Stimulated activated CD8-positive, alpha-beta memory T cell treated with anti-CD3 and anti-CD28 coated beads, Interleukin-7, amount 100 ng/mL, for 4 hours (primary cell): ENCODE results near the gene ETNK1.

Source experiments
- DNase-seq, 2 donors: peaks; one replicate each; pipeline ENCODE4 v3.0.0-alpha.2; 2020; ENCODE audit warnings: low read depth in 2 of 2

ETNK1 gene

DNA sequence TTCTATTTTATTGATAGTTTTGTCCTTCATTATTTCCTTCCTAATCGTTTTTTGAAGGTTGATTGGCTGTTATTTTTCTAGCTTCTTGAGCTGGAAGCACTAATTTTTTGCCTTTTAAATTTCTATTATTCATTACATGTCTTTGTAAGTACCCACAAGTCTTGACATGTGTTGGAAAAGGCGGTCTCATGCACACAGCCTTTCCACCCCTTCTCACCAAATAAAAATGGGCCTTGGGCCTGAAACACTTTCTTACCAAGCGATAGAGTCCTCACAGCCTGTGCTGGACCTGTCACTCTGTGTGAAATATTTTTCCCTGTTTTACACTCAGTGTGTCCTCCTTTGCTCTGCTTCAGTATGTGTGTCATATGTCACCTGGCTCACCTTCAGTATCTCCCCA, 9.9 kb downstream of the ETNK1 start:
- DNase-seq, result no peak

DNA sequence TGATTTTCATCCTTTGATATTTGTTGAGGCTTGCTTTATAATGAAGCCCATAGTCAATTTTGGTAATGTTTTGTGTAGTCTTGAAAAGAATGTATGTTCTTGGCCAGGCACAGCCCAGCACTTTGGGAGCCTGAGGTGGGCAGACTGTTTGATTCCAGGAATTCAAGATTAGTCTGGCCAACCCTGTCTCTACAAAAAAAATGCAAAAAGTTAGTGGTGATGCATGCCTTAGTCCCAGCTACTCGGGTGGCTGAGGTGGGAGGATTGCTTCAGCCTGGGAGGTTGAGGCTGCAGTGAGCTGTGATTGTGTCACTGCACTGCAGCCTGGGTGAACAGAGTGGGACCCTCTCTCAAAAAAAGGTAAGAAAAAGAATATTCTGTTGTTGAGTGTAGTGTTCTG, 10.8 kb downstream of the ETNK1 start:
- DNase-seq, result no peak

DNA sequence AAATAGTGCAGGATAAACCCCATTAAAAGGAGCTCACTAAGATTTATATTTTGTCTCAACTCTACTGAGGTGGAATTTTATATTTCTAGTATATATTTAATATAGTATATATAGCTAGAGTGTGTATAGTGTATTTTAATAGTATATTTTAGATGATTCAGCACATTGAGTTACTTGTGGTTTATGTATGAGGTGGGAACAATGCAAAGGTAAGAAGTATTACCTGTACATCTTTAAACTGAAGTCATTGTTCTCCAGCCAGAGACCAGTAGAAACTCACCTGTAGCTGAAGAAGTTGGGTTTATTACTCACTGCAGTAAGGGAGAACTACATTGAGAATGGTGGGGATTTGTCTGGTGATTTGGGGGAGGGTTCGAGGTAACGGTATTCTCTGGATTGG, 15.9 kb downstream of the ETNK1 start:
- no peak for DNase-seq

DNA sequence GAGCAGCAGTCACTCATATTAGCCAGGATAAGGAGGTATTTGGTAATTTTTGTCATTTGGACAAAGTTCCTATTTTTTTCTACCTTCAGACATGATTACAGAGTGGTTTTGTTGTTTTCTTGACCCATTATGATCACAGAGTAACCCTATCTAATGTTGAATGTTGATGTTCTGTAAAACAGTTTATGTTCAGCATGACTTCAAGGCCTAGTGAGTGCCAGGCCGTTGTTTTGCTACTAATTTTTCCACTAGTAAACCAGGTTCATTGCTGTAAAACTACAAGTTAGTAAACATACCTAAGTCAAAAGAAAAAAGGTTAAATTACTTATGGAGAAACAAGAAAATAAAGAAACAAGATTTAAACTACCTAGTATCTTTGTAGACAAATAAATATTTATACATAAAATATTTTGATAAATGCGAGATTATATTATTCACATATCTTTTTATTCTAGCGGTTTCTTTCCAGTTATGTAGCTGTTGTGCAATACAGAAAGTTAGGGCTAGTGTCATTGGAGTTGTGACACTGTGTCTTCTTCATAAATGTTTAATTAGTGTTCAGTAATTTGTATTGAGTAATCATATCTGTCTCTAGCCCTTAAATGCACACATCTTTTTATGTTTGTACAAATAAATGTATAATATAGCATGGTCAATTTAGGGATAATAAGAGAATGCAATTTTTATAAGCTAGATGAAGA, 16.5 kb downstream of the ETNK1 start:
- no peak for DNase-seq

DNA sequence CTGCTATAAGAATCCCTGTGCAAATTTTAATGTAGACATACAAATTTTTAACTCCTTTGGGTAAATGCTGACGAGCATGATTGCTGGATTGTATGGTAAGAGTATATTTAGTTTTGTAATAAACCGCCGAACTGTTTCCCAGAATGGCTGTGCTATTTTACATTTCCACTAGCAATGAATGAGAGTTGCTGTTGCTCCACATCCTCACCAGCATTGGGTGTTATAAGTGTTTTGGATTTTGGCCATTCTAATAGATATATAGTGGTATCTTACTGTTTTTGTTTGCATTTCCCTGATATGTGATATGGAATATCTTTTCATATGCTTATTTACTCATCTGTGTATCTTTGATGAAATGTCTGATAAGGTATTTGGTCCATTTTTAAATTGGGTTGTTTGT, 23.7 kb downstream of the ETNK1 start:
- DNase-seq, result no peak

DNA sequence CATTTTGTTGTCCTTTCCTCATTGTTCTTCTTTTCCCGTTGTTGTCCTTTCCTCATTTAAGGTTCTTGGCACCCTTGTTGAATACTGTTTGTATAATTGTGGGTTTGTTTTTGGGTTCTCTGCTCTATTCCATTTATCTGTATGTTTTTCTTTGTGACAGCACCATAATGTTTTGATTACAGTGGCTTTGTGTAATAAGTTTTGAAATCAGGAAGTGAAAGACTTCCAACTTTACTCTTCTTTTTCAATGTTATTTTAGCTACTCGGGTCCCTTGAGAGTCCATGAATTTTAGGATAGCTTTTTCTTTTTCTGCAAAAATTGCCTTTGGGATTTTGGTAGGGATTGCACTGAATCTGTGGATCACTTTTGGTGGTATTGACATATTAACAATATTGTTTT, 28.1 kb downstream of the ETNK1 start:
- DNase-seq, result no peak

DNA sequence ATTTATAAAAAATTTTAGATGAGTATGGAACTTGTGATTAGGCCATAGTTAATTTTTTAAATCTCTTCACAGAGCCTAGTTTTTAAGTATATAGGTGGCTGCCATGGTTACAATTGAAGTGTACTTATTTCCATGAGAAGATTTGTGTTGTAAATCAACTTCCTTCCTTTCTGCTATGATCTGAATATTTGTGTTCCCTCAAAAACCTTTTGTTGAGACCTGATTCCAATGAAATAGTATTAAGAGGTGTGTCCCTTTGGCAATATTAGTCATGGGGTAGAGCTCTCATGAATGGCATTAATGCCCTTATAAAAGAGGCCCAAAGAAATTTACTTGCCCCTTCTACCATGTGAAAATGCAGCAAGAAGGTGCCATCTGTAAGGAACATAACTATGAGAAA, 28.8 kb downstream of the ETNK1 start:
- no peak for DNase-seq

DNA sequence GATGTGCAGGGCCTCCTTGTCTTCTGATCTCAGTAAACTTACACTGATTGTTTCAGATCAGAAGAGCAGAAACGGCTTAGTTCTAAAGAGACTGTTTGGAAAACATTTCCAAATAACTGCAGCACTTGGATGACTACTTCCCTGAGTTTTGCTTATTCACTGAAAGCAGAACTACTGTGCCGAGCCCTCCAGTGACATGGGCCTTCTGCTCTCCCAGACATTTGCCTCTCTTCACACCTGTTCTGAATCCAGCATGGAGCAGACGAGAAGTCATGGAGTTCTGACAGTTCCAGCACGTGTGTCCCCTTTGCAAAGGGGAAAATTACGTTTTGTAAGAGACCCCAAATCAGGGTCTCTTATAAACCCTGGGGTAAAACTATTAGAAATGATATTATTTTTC, 31.4 kb downstream of the ETNK1 start:
- DNase-seq, result no peak

DNA sequence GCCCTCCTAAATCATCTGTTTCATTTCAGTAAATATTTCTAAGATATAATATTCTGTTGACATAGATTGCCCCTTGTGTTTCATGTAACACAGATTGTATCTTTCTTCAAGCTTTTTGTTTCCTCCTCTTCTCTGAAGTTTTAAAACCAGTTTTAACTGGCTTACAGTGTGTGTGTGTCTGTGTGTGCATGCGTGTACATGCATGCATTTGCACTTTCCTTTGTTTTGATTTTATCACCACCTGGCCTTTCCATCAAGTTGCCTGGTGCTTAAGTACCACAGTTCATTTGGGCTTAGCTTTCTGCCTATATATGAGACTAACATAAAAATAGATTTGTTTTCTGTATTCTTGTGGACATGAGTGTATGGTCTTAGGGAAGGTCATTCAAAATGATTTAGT, 31.9 kb downstream of the ETNK1 start:
- DNase-seq, result no peak

DNA sequence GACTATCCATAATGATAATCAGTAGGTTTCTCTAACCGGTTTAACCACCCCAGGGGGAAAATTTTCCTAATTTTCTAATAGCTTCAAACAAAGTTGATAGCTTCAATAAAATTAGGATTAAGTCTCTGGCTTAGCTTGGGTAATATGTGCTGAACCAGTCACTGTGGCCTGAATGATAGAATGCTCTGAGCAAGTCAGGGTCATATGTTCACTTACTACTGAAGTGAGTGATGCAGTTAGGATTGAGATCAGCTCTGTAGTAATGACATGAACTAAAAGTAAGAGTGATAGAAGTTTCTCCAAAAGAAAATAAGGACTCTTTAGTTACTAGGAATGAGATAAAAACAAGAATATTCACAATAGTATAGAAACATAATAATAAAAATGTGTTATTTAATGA, 32.6 kb downstream of the ETNK1 start:
- DNase-seq, result no peak

DNA sequence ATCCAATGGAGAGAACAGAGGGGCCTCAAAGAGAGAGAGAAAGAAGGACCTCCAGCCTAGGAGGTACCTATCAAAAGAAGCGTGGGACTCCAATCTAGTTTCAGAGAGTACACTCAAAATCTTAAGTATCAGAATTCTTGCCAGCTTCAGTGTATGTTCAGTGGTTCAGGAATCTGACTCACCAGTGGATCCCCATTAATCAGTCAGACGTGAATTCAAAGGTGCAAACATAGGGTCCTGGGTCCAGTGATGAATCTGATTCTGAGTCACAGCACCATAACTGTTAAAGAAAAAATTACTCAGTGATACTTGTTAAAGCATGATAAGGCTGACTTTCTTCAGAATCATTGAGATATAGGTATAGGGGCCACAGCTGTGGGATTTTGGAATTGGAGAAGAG, 33.2 kb downstream of the ETNK1 start:
- DNase-seq, result no peak

DNA sequence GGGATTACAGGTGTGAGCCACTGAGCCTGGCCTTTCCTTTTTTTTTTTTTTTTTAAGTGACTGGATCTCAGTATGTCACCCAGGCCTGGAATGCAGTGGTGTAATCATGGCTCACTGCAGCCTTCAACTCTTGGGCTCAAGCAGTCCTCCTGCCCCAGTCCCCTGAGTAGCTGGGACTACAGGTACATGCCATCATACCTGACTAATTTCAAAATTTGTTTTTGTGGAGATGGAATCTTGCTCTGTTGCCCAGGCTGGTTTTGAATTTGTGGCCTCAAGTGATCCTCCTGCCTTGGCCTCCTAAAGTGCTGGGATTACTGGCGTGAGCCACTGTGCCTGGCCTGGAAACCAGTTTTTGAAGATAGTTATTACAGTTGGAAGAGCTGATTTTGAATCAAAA, 37.4 kb downstream of the ETNK1 start:
- no peak for DNase-seq

DNA sequence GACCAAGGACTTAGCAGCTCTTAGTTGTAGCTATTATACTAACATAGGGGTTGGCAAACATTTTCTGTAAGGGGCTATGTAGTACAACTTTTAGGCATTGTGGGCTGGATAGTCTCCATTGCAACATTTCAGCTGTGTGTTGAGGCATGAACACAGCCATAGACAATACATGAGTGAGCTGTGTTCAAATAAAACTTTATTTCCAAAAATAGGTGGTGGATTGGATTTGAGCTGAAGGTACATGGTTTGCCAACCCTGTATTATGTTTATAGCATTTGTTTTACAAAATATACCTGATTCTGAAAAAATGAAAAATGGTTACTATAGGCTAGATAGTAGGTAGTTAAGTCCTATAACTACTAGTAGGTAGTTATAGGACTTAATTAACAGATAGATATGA, 40.5 kb downstream of the ETNK1 start:
- no peak for DNase-seq

DNA sequence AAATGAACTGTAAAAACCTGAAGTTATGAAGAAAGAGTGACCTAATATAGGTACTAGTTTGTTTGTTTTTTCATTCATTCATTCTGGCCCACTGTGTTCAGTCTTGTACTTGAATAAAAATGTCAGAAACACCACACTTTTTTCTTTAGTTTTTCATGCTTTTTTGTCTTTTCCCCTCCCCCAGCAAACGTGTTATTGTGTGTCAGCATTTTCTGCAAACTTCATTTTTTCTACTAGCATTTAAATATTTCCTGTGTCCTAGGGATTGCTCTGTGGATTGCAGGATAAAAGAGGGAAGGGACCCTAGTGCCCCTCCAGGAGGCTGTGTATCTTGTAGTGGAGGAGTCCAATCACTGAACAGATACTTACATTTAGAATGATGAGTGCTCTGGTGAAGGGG, 42.2 kb downstream of the ETNK1 start:
- DNase-seq, result no peak

DNA sequence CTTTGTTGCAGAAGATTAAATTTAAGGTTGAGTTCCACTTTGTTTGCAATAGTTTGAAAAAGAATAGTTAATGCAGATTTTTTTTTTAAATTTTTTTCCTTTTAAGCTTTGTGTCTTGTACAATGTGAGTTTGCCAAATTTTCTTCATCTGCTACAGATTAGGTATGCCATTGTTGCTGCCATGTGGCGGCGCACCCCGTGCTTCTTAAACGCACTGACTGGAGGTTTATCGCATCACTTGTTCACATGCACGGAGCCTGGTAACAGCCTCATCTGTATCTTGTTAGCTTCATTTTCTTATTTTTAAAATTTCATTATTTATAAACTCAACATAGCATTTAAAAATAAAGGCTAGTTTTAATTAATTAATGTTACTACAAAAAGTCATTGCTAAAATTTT, 43.5 kb downstream of the ETNK1 start:
- no peak for DNase-seq

DNA sequence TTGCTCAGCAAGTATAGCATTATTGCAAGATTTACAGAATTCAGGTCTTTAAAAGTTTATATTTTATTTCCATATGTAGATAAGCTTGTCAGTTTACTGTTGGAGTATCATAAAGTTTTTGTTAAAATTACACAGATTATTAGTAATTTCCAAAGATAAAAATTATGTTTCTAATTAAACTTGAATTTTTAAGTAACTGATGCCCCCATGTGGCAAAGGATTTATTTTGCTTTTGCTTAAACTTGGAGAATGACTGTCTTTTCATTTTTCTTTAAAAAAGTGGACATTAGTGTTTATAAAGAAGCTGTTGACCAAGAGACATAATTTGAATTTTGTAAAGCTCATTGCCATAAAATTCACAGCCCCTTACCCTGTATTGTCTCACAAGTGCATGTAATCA, 45.8 kb downstream of the ETNK1 start:
- no peak for DNase-seq

DNA sequence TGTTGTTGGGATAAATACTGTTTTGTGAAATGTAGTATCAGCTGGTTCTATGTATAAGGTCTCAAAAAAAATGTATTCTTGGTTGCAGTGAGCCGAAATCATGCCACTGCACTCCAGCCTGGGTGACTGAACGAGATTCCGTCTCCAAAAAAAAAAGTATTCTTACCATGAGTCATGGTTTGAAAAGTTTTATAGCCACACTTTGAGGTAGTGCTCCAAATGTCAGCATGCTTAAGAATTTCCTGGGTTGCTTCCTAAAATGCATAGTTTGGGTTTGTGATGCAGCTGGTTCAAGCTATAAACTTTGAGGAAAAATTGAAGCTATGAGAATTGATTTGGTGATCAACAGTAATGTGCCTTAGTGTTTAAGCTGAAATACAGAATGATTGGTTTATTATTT, 48.0 kb downstream of the ETNK1 start:
- no peak for DNase-seq

DNA sequence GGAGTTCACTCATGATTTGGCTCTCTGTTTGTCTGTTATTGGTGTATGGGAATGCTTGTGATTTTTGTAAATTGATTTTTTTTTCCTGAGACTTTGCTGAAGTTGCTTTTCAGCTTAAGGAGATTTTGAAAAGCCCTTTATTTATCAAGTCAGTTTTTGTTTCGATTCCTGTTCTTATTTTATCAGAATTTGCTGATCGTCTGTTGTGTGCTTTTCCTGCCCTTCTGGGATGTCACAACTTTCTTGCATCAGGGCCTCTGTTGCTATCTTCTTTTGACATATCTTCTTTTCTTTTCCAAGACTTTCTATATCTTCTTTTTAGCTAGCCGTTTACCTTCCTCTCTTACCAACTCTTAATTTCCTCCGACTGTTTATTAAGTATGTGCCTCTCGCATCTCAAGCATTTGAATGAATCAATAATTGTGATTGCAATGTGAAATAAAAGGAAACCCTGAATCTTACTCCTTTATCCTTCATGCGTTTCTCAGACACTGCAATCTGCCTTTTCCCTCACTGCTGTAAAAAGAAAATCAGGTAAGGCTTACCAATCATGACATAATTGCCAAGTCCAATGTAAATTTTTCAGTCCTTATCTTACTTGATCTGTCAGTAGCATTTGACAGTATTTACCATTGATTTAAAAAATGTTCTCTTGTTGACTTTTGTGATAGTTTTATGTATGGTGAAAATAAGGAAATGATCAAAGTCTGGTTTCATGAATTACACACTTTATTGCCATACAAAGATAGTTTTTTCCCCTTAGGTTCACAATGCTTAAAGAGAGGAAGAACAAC, 53.0 kb downstream of the ETNK1 start:
- DNase-seq, result no peak

DNA sequence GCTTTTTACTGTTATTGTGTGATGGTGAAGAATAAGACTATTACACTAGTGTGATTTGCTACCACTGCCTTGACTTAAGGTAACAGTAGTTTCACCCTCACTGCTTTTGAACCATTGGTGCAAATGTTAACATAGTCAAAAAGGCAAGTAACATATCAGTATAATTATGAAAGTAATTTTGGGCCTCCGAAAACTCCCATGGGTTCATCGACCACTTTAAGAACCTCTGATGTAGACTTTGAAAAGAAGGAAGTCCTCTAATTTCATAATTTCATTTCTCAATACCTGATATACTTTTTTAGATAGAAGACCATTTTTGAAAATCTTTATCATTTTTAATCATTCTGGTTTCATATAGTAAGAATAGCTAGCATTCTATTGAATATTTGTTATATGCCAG, 57.7 kb downstream of the ETNK1 start:
- DNase-seq, result no peak

DNA sequence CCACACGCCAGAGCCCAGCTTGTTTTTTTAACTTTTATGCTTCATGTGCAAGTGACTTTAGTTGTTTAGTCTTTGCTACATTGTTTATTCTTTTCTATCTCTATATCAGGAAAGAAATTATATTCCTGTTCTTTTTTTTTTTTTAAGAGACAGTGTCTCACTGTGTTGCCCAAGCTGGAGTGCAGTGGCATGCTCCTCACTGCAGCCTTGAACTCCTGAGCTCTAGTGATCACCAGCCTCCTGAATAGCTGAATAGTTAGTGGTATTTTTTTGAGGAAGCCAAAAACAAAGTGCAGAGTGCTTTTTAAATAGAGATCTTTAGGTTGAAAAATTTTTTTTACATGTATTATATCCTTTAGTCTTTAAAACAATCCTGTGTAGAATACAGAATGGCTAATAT, 58.2 kb downstream of the ETNK1 start:
- no peak for DNase-seq

DNA sequence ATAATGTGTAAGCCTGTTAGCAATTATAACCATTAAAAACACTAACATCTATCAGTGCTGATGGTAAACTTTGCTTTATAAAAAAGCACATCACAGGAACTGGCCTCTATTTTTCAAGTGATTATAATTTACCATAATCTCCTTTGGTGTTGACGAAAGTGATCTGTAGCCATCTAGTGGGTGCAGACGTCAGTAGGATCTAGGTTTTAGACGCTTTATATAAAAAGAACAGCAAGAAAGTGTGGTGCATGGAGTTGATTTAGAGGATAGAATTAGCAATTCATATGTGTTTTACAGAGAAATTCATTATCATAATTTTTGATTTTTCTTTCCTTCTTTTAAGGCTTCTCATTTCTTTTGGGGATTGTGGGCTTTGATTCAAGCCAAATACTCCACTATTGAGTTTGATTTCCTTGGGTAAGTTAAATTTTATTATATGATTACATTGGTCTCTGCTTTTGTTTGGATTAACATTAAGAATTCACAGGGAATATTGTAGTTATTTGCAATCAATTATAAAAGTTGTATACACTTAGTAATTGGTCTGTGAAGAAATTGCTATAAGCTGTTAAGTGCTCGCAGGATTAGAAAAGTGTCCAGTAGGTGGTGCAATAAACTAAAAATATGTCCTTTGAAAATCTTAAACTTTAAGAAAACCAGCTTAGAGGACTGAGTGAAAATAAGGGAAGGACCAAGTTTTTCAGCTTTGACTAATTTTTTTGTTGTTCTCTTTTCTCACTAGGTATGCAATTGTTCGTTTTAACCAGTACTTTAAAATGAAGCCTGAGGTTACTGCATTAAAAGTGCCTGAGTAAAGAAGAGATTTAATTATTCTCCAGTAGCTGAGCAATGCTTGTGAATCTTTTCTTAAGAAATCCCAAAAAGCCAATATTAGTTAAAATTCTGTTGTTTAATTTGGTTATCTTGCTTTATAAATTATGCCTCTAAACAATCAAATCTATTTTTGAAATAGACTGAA, 59.5 kb downstream of the ETNK1 start:
- DNase-seq, result no peak

DNA sequence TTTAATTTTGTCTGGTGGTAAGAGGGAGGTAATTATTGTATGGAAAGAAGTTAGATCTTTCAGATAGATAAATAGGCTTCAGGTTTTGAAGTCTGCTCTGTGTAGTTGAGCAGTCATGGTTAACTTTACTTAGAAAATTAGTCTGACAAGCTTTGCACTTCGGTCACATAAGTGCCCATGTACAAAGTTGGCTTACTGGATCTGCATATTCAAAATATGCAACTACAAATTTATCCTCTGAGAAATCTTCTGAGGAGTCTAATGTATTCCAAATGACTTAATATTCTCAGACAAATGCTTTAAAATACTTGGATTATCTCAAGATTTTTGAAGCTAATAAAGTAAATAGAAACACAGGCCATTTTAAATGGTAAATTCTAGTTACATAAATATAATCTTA, 61.2 kb downstream of the ETNK1 start:
- DNase-seq, result no peak
